RPMI8226 (cell line): ENCODE measurements around the gene LPGAT1.
"Not testable (repeated sequence)": the region's sequence is repeated elsewhere in the genome, so short reads cannot be mapped to it uniquely, and the experiment has no call there.

Source experiments
- DNase-seq: peaks from one replicate; pipeline ENCODE4 v3.0.0-alpha.2; 2015

Gene LPGAT1

DNA sequence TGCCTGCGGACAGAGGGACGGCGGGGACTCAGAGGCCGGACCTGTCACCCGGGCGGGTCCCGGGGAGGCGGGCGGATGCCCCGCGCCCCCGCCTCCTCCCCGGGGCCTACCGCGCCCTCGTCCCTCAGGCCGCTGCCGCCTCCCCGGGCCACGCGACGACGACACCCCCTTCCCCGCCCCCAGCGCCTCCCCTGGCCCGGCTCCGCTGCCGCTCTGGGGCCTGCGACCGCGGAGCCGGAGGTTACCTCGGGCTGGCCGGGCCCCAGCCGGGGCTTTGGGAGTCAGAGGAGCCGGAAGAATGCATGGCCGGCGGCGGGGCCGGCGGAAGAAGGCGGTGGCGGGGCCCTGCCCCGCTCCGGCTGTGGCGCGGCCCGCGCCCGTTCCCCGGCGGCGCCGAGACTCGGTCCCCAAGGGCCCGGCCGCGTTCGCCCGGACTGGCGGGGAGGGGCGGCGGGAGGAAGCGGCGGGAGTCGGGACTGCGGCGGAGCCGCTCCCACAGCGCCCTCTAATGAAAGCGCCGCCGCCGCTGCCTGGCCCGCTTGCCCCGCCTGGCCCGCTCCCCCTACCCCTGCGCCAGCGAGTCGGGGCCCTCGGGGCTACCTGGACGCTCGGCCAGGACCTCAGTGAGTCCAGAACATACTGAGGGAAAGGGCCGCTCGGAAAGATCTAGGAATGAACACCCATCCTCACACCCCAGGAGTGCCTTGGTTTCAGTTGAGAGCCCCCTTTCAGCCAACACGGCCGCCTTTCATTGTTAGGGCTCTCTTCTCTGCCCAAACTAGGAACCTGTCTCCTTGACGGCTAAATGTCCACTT is at the start of gene LPGAT1:
Gene LPGAT1, minus strand, starts transcription at position 436 of the 815 bp plus-strand sequence. CDS start 1,467 bp downstream, outside the sequence.
- DNase-seq, result peak; percentile 80

GRCh38 chr1:211879475-211879874 is 48.9 kb upstream of the LPGAT1 start:
- DNase-seq, result no peak

- peak; percentile 64 for DNase-seq
Measured at GRCh38 chr1:211876851-211877590, 46.5 kb upstream of the LPGAT1 start.

GRCh38 chr1:211875541-211875940 is 45.0 kb upstream of the LPGAT1 start:
- no peak for DNase-seq

DNA sequence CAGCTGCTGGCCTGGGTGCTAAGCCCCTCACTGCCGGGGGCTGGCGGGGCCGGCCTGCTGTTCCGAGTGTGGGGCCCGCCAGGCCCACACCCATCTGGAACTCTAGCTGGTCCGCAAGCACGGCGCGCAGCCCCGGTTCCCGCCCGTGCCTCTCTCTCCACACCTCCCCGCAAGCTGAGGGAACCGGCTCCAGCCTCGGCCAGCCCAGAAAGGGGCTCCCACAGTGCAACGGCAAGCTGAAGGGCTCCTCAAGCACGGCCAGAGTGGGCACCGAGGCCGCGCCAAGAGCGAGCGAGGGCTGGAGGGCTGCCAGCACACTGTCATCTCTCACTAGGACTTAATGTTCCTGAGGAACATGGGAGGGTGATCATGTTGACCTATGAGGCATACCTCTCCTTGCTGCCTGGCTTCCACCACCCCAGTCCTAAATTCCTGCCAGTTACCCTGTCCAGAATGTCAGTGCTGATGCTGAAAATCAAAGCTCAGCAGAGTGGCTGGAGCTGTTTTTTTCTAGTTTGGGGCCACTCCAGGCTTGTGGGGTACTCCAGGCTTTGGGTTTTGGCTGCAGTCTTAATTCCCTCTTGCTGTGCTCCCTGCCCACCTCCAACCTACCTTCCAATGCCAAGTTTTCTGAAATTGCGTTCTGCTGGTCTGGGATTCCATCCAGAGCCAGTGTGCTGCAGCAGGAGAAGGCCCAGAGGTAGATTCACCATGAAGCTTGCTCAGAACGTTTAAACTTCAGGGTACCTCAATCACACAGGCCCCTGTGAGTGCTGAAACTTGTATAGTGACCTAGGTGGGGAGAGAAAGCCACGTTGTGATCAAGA is 44.2 kb upstream of the LPGAT1 start:
- no peak for DNase-seq

DNA sequence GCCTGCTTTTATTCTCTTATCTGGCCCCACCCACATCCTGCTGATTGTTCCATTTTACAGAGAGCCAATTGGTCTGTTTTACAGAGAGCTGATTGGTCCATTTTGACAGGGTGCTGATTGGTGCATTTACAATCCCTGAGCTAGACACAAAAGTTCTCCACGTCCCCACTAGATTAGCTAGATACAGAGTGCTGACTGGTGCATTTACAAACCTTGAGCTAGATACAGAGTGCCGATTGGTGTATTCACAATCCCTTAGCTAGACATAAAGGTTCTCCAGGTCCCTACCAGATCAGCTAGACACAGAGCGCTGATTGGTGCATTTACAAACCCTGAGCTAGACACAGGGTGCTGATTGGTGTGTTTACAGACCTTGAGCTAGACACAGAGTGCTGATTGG is 43.2 kb upstream of the LPGAT1 start:
- not testable (repeated sequence) for DNase-seq

DNA sequence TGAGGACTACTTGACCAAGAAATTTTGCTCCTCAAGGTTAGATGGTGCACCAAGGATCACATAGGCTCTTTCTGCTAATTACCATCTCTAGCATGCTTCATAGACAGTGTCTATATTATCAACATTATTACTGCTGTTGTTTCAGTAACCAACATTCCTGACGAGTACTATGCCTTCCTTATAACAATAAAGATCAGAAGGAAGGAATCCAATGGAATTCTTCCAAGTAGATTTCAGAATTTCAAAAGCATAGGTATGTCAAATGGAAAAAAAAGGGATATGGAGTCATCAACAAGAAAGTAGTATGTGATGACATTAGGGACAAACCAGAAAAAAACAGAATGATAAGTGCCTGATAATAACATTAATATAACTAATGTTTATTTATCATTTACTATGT is 39.6 kb upstream of the LPGAT1 start:
- no peak for DNase-seq

DNA sequence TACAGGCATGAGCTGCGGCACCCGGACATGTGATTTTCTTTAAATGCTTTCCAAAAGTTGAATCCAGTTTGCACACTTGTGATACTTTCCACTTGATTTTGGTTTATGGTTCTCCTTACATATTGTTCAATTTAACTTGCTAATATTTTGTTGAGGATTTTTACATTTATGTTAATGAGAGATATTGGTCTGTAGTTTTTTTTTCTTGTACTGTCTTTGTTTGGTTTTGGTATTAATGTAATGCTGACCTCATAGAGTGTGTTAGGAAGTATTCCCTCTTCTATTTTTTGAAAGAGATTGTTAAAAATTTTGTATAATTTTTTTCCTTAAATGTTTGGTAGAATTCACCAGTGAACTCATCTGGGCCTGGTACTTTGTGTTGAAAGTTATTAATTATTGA is 34.6 kb upstream of the LPGAT1 start:
- no peak for DNase-seq

- no peak for DNase-seq
Measured at GRCh38 chr1:211859405-211859804, 28.8 kb upstream of the LPGAT1 start.

GRCh38 chr1:211851174-211851573 is 20.6 kb upstream of the LPGAT1 start:
- no peak for DNase-seq

GRCh38 chr1:211843507-211844298 is 13.1 kb upstream of the LPGAT1 start:
- no peak for DNase-seq

DNA sequence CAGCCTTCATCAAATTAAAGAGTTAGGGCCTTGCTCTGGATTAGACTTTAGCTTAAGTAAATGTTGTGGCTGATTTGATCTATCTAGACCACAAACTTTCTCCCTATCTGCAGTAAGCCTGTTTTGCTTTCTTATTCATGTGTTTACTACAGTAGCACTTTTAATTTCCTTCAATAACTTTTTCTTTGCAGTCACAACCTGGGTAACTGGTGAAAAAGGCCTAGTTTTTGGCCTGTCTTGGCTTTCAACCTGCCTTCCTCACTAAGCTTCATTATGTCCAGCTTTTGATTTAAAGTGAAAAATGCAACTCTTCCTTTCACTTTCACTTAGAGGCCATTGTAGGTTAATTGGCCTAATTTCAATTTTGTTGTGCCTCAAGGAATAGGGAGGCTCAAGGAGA is 12.5 kb upstream of the LPGAT1 start:
- no peak for DNase-seq

DNA sequence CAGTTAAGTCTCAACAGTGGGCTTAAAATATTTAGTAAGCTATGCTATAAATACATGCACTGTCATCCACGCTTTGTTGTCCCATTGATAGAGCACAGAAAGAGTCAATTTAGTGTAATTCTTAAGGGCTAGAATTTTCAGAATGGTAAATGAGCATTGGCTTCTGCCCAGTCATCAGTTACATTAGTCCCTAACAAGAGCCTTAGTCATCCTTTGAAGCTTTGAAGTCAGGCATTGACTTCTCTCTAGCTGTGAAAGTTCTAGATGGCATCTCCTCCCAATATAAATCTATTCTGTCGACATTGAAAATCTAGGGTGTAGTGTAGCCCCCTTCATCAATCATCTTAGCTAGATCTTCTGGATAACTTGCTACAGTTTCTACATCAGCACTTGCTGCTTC is 12.0 kb upstream of the LPGAT1 start:
- no peak for DNase-seq

DNA sequence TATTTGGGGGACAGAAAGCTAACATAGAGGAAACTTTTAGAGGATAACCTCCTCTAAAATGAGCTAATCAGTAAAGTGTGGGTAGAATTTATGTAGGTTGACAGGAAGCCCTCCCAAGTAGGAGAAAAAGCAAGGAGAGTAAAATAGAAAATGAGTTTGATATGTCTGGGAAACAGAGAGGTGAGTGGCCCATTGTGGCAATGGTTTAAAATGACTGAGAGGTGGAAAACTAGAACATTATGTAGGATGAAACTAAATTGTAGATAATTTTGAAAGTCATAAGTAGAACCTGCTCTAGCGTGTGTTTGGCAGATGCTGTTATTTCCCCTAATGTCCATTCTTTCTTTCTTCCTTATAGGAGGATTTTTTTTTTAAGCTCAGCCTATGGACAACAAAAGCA is 8.5 kb upstream of the LPGAT1 start:
- no peak for DNase-seq

DNA sequence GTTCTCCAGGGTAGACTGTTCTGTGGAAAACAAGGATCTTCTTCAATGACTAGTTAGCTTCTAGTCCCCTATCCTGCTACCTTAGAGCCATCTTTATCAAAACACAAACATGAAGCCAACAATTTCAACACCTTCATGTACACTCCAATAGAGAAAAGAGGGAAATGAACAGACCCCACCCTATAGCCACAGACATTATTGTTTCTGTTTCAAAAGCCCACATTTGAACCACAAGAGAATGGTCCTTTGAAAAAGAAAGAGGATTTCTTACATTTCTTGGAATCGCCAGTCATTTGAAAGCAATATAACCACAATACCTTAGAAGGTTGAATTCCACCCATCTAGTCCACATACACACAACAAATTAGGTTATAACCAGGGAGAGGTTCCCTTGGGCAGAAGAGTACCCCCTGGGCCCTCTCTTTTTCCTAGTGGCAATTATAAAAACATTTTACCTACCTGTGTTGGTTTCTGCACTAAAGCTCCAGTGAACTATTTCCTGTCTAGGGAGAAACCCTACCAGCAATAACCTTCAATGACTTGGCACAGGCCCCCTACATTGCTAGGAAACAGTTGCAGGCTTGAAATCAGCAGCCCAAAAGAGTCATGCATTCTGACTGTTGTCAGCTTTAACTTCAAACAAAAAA is 2.7 kb upstream of the LPGAT1 start:
- no peak for DNase-seq

DNA sequence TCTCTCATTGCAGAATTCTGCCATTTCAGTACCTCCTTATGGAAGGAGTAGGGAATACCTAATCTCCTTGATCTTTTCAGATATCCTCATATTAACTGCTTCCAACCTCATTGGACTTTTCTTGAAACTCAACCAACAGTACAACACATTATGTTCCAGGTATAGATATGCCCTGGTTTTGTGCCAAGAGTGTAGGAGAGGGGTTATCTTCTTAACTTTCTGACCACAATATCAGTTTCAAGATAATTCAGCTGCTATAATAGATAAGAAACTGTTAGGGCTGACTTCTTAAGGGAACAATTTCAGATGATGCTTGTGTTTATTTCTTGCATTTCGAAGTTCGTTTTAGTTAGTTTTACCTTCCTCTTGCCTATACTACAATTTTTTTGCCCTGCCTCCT is 2.1 kb upstream of the LPGAT1 start:
- DNase-seq, result no peak

GRCh38 chr1:211831558-211832323 is 1.2 kb upstream of the LPGAT1 start:
- DNase-seq, result peak; percentile 51

DNA sequence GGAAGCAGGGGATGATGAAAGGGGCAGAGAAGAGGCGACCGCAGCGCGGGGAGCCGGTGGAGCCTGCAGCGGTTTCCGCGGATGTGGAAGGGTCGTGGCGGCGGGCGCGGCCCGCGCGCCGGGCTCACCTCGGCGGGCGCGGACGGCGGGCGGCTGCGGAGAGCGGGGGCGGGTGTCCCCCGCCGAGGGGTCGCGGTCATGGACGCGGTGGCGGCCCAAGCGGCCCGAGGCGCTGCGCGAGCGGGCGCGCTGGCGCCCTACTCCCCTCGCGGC is 572 bp downstream of the LPGAT1 start:
- peak; percentile 8 for DNase-seq

DNA sequence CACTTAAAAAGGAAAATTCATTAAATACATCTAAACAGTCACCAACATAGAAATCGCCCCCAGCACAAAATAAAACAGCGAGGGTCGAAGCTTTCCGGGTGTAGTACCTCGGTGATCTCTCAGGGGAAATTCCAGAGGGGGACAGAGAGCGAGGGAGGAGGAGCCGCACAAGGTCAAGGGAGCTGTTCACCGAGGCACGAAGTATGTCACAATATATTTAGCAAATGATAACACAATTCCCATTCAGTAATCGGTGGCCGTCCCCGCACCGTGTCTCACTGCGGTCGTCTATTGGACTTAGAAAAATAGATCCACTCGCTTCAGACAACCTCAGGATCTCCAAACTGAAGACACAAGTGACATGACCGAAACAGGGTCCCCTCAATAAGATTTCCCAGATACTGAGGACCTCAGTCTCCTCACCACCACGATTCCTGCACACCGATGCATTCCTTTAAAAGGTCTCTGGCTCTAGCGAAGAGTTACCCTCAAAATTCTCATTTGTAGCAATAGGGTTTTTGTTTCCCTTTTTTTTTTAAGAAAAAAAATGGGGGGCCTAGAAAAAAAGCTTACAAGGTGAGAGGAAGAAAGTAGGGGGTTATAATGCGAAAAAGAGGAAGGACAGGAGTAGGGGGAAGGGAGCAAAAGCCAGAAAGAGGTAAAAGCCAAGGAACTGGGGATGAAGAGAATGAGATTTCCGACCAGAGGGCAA is 1.1 kb downstream of the LPGAT1 start:
- no peak for DNase-seq

- DNase-seq, result no peak
Measured at GRCh38 chr1:211828584-211829342, 1.8 kb downstream of the LPGAT1 start.
